ENCODE results near the gene TBX2.

GRCh38 chr17:61416540-61417363, 17.1 kb downstream of the TBX2 start:
- TF ChIP-seq PPARA (CRISPR knock-in tag; IDR thresholded peaks at IDR 0.05; ENCODE audit: borderline replicate concordance) (no peak), ZFP3 (CRISPR knock-in tag; IDR thresholded peaks at IDR 0.05) (0 out of 2 replicates have a peak, but pooled peaks have one; percentile 13), SNAI2 (CRISPR knock-in tag; IDR thresholded peaks at IDR 0.05) (0 out of 2 replicates have a peak, but pooled peaks have one; percentile 46), OSR1 (CRISPR knock-in tag; IDR thresholded peaks at IDR 0.05) (no peak), RARB (CRISPR knock-in tag; IDR thresholded peaks at IDR 0.05) (no peak), BACH2 (CRISPR knock-in tag; IDR thresholded peaks at IDR 0.05; ENCODE audit: borderline replicate concordance) (no peak), ZFP30 (CRISPR knock-in tag; IDR thresholded peaks at IDR 0.05) (no peak), ZNF565 (CRISPR knock-in tag; conservative IDR thresholded peaks at IDR 0.05; ENCODE audit: low read depth) (no peak), TOX (CRISPR knock-in tag; IDR thresholded peaks at IDR 0.05; ENCODE audit: borderline replicate concordance) (no peak), ISL1 (CRISPR knock-in tag; IDR thresholded peaks at IDR 0.05) (no peak), PATZ1 (CRISPR knock-in tag; IDR thresholded peaks at IDR 0.05; ENCODE audit: borderline replicate concordance) (no peak), GLIS3 (CRISPR knock-in tag; IDR thresholded peaks at IDR 0.05) (0 out of 2 replicates have a peak, but pooled peaks have one; percentile 30), ZNF8 (CRISPR knock-in tag; IDR thresholded peaks at IDR 0.05) (no peak)
- TF ChIP-seq, protein P1, sequence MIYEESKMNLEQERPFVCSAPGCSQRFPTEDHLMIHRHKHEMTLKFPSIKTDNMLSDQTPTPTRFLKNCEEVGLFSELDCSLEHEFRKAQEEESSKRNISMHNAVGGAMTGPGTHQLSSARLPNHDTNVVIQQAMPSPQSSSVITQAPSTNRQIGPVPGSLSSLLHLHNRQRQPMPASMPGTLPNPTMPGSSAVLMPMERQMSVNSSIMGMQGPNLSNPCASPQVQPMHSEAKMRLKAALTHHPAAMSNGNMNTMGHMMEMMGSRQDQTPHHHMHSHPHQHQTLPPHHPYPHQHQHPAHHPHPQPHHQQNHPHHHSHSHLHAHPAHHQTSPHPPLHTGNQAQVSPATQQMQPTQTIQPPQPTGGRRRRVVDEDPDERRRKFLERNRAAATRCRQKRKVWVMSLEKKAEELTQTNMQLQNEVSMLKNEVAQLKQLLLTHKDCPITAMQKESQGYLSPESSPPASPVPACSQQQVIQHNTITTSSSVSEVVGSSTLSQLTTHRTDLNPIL (CRISPR knock-in tag; IDR thresholded peaks at IDR 0.05; ENCODE audit: low read depth): no peak
